NCI-H1694 (cell line): Measurements from ENCODE around the gene SLC36A2.

Source experiments
- DNase-seq: peaks from one replicate; lab custom pipeline; 2025; lab: John Stamatoyannopoulos, UW

Gene SLC36A2

GRCh38 chr5:151283120-151283825 is 64.1 kb downstream of the SLC36A2 start:
- no peak for DNase-seq

- no peak for DNase-seq
Observed at GRCh38 chr5:151281001-151281639, 66.2 kb downstream of the SLC36A2 start.

GRCh38 chr5:151280443-151280842 is 66.9 kb downstream of the SLC36A2 start:
- DNase-seq: no peak

GRCh38 chr5:151278845-151279244 is 68.5 kb downstream of the SLC36A2 start:
- DNase-seq: no peak

- DNase-seq: no peak
Observed at GRCh38 chr5:151275803-151276202, 71.6 kb downstream of the SLC36A2 start.

GRCh38 chr5:151274666-151275065 is 72.7 kb downstream of the SLC36A2 start:
- no peak for DNase-seq

GRCh38 chr5:151271336-151271735 is 76.0 kb downstream of the SLC36A2 start:
- no peak for DNase-seq

GRCh38 chr5:151270599-151270998 is 76.8 kb downstream of the SLC36A2 start:
- no peak for DNase-seq

GRCh38 chr5:151267491-151268260 is 79.7 kb downstream of the SLC36A2 start:
- no peak for DNase-seq
